Measurements from ENCODE around the gene IMPG1.

Gene IMPG1

DNA sequence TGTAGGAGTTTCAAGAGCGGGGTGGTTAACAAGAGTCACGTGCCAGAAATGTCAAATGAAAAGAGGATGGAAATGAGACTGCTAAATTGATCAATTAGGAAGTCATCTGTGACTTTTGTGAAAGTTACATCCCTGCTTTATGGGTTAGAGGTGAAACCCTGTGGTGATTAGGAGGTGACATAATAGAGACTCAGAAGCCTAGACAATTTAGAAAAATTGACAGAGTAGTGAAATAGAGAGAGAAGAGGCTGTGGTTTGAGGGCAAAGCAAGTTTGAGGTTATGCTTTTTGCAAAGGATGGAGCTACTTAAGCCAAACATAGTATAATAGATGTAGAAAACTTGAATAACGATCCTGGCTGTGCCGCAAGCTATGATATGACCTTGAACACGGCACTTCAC is 71.8 kb downstream of the IMPG1 start:
- Histone ChIP-seq H2AFZ (ENCODE audit: low read length) (no peak overlapping the region), H3K36me3 (ENCODE audit: insufficient read depth, low read length) (no peaks in the 10 kb centered on the region), H3K79me2 (ENCODE audit: insufficient read depth, low read length) (no peaks in the 10 kb centered on the region), H3K9ac (ENCODE audit: low read length) (no peak overlapping the region), H3K4me3 (ENCODE audit: low read depth, low read length, poor library complexity, severe bottlenecking) (no peak overlapping the region), H3K9me2 (ENCODE audit: low read depth, low read length) (no peaks in the 10 kb centered on the region), H3K27me3 (ENCODE audit: insufficient read depth, low read length) (no peaks in the 10 kb centered on the region), H3F3A (ENCODE audit: insufficient read depth, low read length) (no peaks in the 10 kb centered on the region), H3K27ac (ENCODE audit: low read depth, low read length, poor library complexity, severe bottlenecking) (no peak overlapping the region), H3K4me2 (ENCODE audit: low read length) (no peak overlapping the region), H4K20me1 (ENCODE audit: insufficient read depth, low read length) (no peaks in the 10 kb centered on the region), H3K9me3 (ENCODE audit: low read length) (no peaks in the 10 kb centered on the region), H3K4me1 (ENCODE audit: insufficient read depth, low read length, severe bottlenecking) (no peaks in the 10 kb centered on the region)
- no peak for TF ChIP-seq EZH2 (IDR thresholded peaks at IDR 0.05; ENCODE audit: borderline replicate concordance, low read length)
- TF ChIP-seq, protein P1, sequence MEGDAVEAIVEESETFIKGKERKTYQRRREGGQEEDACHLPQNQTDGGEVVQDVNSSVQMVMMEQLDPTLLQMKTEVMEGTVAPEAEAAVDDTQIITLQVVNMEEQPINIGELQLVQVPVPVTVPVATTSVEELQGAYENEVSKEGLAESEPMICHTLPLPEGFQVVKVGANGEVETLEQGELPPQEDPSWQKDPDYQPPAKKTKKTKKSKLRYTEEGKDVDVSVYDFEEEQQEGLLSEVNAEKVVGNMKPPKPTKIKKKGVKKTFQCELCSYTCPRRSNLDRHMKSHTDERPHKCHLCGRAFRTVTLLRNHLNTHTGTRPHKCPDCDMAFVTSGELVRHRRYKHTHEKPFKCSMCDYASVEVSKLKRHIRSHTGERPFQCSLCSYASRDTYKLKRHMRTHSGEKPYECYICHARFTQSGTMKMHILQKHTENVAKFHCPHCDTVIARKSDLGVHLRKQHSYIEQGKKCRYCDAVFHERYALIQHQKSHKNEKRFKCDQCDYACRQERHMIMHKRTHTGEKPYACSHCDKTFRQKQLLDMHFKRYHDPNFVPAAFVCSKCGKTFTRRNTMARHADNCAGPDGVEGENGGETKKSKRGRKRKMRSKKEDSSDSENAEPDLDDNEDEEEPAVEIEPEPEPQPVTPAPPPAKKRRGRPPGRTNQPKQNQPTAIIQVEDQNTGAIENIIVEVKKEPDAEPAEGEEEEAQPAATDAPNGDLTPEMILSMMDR (IDR thresholded peaks at IDR 0.05; ENCODE audit: low read length), result no peak

- Histone ChIP-seq H2AFZ (ENCODE audit: low read length) (no peak overlapping the region), H3K27me3 (ENCODE audit: insufficient read depth, low read length) (no peaks in the 10 kb centered on the region), H3K4me3 (ENCODE audit: low read depth, low read length, poor library complexity, severe bottlenecking) (no peak overlapping the region), H3F3A (ENCODE audit: insufficient read depth, low read length) (no peaks in the 10 kb centered on the region), H3K4me2 (ENCODE audit: low read length) (no peak overlapping the region), H3K36me3 (ENCODE audit: insufficient read depth, low read length) (no peaks in the 10 kb centered on the region), H3K79me2 (ENCODE audit: insufficient read depth, low read length) (no peaks in the 10 kb centered on the region), H3K27ac (ENCODE audit: low read depth, low read length, poor library complexity, severe bottlenecking) (no peak overlapping the region), H3K9me3 (ENCODE audit: low read length) (no peaks in the 10 kb centered on the region), H3K9me2 (ENCODE audit: low read depth, low read length) (no peaks in the 10 kb centered on the region), H4K20me1 (ENCODE audit: insufficient read depth, low read length) (no peaks in the 10 kb centered on the region), H3K4me1 (ENCODE audit: insufficient read depth, low read length, severe bottlenecking) (no peaks in the 10 kb centered on the region), H3K9ac (ENCODE audit: low read length) (no peak overlapping the region)
- TF ChIP-seq, protein P1 (IDR thresholded peaks at IDR 0.05; ENCODE audit: low read length), result no peak
- no peak for TF ChIP-seq EZH2 (IDR thresholded peaks at IDR 0.05; ENCODE audit: borderline replicate concordance, low read length)
Measured at GRCh38 chr6:75997696-75998095, 74.8 kb downstream of the IMPG1 start.

GRCh38 chr6:75993236-75994162 is 79.0 kb downstream of the IMPG1 start:
- Histone ChIP-seq H3K4me3 (ENCODE audit: low read depth, low read length, poor library complexity, severe bottlenecking) (no peak overlapping the region), H3K4me1 (ENCODE audit: insufficient read depth, low read length, severe bottlenecking) (no peaks in the 10 kb centered on the region), H3K27ac (ENCODE audit: low read depth, low read length, poor library complexity, severe bottlenecking) (no peak overlapping the region), H3K9me2 (ENCODE audit: low read depth, low read length) (no peaks in the 10 kb centered on the region), H3K9ac (ENCODE audit: low read length) (no peak overlapping the region), H3K9me3 (ENCODE audit: low read length) (no peaks in the 10 kb centered on the region), H3F3A (ENCODE audit: insufficient read depth, low read length) (no peaks in the 10 kb centered on the region), H3K36me3 (ENCODE audit: insufficient read depth, low read length) (no peaks in the 10 kb centered on the region), H4K20me1 (ENCODE audit: insufficient read depth, low read length) (no peaks in the 10 kb centered on the region), H3K4me2 (ENCODE audit: low read length) (no peak overlapping the region), H2AFZ (ENCODE audit: low read length) (no peak overlapping the region), H3K27me3 (ENCODE audit: insufficient read depth, low read length) (no peaks in the 10 kb centered on the region), H3K79me2 (ENCODE audit: insufficient read depth, low read length) (no peaks in the 10 kb centered on the region)
- no peak for TF ChIP-seq EZH2 (IDR thresholded peaks at IDR 0.05; ENCODE audit: borderline replicate concordance, low read length)
- TF ChIP-seq, protein P1 (IDR thresholded peaks at IDR 0.05; ENCODE audit: low read length), result no peak

Data from OCI-LY1 (cell line).